Measurements from ENCODE around the gene MCRIP1. TPM values are rescaled to one million over a fixed set of nuclear protein-coding genes. Genes with fewer than 3 reads are reported as not detected.

The MCRIP1 gene
- total and polyA plus RNA-seq, 9 of the 15 experiments (the other 6 are each of a cell fraction or from before 2014, with no cell fraction given): 0.39 to 35.8 (median 9.7) TPM

DNA sequence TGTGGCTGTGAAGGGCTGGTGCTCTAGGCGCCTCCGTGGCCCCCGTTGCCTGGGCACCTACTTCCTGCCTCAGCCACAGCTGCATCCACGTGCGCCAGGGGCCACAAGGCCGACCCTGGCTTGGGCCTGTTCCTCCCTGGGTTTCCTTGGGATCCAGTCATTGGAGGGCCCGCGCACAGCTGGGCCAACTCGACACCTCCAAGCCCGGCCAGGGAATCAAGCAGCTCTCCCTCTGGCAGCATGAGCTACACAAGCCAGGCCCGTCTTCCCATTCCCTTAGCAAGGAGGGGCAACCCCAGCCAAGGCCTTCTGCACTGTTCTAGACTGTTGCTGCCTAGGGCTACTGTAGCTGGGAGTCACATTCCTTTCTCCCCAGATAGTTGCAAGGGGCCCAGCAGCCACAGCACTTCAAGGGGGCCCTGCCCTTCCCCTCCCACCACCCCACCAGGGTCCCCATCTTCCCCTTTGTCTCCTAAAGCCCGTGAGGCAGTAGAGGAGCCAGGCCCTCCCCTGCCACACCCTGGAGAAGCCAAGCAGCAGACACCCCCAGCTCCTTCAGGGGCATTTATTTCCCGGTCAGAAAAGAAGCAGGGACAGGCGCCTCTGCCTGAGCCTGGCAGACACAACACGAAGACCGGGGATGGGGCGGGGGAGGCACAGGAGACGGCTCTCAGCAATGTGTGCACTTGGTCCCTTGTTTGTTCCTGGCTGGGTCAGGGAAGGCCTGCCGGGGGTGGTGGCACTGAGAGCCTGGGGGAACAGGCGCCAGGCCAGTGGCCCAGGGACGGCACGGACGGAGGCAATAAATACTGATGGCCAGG lies 34.3 kb upstream of the MCRIP1 start (continued):
- no peak for TF ChIP-seq SMAD4 (CRISPR knock-in tag; conservative IDR thresholded peaks at IDR 0.05)
- no peak for TF ChIP-seq GTF2F1 (IDR thresholded peaks at IDR 0.05; ENCODE audit: low read depth, low read length)
- TF ChIP-seq CEBPG (CRISPR knock-in tag; IDR thresholded peaks at IDR 0.05): no peak
- no peak for TF ChIP-seq CEBPG (tag; conservative IDR thresholded peaks at IDR 0.05 in 1 of 2, IDR thresholded peaks at IDR 0.05 in 1 of 2)
- 0 out of 2 replicates have a peak, but pooled peaks have one; percentile 30 for TF ChIP-seq ZNF134 (CRISPR knock-in tag; conservative IDR thresholded peaks at IDR 0.05)
- TF ChIP-seq DNMT1 (IDR thresholded peaks at IDR 0.05): no peak
- TF ChIP-seq, protein P1, sequence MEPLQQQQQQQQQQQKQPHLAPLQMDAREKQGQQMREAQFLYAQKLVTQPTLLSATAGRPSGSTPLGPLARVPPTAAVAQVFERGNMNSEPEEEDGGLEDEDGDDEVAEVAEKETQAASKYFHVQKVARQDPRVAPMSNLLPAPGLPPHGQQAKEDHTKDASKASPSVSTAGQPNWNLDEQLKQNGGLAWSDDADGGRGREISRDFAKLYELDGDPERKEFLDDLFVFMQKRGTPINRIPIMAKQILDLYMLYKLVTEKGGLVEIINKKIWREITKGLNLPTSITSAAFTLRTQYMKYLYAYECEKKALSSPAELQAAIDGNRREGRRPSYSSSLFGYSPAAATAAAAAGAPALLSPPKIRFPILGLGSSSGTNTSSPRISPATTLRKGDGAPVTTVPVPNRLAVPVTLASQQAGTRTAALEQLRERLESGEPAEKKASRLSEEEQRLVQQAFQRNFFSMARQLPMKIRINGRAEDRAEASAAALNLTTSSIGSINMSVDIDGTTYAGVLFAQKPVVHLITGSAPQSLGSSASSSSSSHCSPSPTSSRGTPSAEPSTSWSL (CRISPR knock-in tag; IDR thresholded peaks at IDR 0.05; ENCODE audit: borderline replicate concordance): 0 out of 2 replicates have a peak, but pooled peaks have one; percentile 42
- no peak for TF ChIP-seq SETDB1 (IDR thresholded peaks at IDR 0.05; ENCODE audit: low read length)
- no peak for TF ChIP-seq PHB (CRISPR knock-in tag; IDR thresholded peaks at IDR 0.05)
- no peak for TF ChIP-seq ZNF274 (IDR thresholded peaks at IDR 0.05; ENCODE audit: borderline replicate concordance, low read depth, low read length)
- no peak for TF ChIP-seq RBM17 (IDR thresholded peaks at IDR 0.05; ENCODE audit: borderline replicate concordance, low read depth, low read length)
- no peak for TF ChIP-seq NCOA2 (IDR thresholded peaks at IDR 0.05; ENCODE audit: partially characterized antibody in 2 of 2)
- peak; percentile 80 for TF ChIP-seq HMGN3 (IDR thresholded peaks at IDR 0.05; ENCODE audit: borderline replicate concordance, extremely low read depth, insufficient read length, low read depth, low read length)
- TF ChIP-seq, protein P2, sequence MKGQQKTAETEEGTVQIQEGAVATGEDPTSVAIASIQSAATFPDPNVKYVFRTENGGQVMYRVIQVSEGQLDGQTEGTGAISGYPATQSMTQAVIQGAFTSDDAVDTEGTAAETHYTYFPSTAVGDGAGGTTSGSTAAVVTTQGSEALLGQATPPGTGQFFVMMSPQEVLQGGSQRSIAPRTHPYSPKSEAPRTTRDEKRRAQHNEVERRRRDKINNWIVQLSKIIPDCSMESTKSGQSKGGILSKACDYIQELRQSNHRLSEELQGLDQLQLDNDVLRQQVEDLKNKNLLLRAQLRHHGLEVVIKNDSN (CRISPR knock-in tag; IDR thresholded peaks at IDR 0.05): no peak
- no peak for TF ChIP-seq BRD9 (IDR thresholded peaks at IDR 0.05; ENCODE audit: low read depth, partially characterized antibody)
- TF ChIP-seq, protein P3, sequence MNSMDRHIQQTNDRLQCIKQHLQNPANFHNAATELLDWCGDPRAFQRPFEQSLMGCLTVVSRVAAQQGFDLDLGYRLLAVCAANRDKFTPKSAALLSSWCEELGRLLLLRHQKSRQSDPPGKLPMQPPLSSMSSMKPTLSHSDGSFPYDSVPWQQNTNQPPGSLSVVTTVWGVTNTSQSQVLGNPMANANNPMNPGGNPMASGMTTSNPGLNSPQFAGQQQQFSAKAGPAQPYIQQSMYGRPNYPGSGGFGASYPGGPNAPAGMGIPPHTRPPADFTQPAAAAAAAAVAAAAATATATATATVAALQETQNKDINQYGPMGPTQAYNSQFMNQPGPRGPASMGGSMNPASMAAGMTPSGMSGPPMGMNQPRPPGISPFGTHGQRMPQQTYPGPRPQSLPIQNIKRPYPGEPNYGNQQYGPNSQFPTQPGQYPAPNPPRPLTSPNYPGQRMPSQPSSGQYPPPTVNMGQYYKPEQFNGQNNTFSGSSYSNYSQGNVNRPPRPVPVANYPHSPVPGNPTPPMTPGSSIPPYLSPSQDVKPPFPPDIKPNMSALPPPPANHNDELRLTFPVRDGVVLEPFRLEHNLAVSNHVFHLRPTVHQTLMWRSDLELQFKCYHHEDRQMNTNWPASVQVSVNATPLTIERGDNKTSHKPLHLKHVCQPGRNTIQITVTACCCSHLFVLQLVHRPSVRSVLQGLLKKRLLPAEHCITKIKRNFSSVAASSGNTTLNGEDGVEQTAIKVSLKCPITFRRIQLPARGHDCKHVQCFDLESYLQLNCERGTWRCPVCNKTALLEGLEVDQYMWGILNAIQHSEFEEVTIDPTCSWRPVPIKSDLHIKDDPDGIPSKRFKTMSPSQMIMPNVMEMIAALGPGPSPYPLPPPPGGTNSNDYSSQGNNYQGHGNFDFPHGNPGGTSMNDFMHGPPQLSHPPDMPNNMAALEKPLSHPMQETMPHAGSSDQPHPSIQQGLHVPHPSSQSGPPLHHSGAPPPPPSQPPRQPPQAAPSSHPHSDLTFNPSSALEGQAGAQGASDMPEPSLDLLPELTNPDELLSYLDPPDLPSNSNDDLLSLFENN (IDR thresholded peaks at IDR 0.05; ENCODE audit: low read depth in 2 of 2, low read length in 2 of 2): no peak
- TF ChIP-seq YBX1 (IDR thresholded peaks at IDR 0.05): no peak
- peak; percentile 22; the same call in 1 of the 2 replicates for TF ChIP-seq ZNF445 (CRISPR knock-in tag; IDR thresholded peaks at IDR 0.05; ENCODE audit: low read depth)
- TF ChIP-seq SMAD3 (CRISPR knock-in tag; conservative IDR thresholded peaks at IDR 0.05): 0 out of 2 replicates have a peak, but pooled peaks have one; percentile 49
- no peak for TF ChIP-seq ZNF146 (CRISPR knock-in tag; IDR thresholded peaks at IDR 0.05; ENCODE audit: unreplicated experiment)
- TF ChIP-seq, protein P4, sequence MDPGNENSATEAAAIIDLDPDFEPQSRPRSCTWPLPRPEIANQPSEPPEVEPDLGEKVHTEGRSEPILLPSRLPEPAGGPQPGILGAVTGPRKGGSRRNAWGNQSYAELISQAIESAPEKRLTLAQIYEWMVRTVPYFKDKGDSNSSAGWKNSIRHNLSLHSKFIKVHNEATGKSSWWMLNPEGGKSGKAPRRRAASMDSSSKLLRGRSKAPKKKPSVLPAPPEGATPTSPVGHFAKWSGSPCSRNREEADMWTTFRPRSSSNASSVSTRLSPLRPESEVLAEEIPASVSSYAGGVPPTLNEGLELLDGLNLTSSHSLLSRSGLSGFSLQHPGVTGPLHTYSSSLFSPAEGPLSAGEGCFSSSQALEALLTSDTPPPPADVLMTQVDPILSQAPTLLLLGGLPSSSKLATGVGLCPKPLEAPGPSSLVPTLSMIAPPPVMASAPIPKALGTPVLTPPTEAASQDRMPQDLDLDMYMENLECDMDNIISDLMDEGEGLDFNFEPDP (CRISPR knock-in tag; IDR thresholded peaks at IDR 0.05): no peak

Data from K562 (cell line).